GM18511 (cell line): Measurements from ENCODE around the gene SLC45A1.
"Not testable (repeated sequence)": the region's sequence is repeated elsewhere in the genome, so short reads cannot be mapped to it uniquely, and the experiment has no call there.

Experiments
- ATAC-seq: cut with Tn5 transposase; IDR thresholded peaks from one replicate; pipeline ENCODE4 v1.9.1; 2021; ENCODE audit warnings: mild to moderate bottlenecking, moderate library complexity; ENCODE audit not compliant: unreplicated experiment

Gene SLC45A1

DNA sequence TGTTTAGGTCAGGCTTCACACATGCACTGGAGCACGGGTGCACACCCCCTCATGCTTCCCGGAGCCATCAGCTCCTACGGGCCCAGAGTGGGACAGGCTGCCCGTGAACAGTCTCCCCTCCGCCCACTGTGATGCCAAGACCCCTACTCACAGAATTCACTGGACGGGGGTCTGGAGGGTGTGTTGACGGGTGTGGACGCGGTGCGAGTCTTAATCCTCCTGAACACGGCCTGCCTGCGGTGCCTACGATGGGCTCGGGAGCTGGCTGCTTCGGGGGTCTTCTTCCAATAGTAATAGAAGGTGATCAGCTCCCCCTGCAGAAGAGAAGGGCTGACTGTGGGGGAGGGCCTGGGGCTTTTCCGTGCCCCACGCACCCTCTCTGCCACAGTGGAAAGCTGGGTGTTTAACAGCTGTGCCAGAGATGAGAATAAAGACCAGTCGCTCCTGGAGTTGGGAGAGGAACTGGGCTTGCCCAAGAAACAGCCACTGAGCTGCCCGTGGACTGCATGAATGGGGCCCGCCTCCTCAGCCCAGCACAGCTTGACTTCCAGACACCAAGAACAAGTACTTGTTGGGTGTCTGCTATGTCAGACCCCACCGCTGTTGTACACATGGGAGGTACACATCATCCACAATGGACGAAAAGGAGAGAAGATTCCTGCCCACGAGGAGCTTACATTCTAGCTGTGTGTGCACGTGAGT lies 47.9 kb downstream of the SLC45A1 start:
- ATAC-seq: no peak

DNA sequence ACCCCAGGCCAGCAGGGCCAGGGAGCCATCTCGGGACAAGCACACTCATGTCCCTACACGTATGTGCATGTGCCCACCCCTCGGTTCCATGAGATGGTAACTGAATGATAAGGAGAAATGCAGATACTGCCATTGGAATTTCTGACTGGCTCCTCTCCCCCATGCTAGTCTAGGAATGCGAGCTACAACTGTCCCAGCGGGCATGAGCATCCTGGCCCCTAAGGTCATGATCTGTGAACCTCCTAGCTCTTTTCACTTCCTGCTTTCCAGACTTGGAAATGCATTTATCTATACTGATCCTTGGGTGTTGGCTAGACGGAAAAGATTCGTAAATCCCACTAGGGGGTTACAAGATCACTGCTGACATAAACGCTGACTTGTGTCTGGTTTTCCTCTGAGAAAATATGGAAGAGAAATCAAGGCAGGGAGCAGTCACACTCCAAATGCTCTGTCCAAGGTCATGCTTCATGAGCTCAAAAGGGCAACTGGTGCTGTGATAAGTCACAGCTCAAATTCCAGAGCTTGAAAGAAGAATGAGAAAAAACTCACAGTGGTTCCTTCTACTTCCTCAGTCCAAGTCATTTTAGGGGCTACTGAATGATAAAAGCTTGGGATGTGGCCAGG lies 49.8 kb downstream of the SLC45A1 start:
- ATAC-seq: no peak

DNA sequence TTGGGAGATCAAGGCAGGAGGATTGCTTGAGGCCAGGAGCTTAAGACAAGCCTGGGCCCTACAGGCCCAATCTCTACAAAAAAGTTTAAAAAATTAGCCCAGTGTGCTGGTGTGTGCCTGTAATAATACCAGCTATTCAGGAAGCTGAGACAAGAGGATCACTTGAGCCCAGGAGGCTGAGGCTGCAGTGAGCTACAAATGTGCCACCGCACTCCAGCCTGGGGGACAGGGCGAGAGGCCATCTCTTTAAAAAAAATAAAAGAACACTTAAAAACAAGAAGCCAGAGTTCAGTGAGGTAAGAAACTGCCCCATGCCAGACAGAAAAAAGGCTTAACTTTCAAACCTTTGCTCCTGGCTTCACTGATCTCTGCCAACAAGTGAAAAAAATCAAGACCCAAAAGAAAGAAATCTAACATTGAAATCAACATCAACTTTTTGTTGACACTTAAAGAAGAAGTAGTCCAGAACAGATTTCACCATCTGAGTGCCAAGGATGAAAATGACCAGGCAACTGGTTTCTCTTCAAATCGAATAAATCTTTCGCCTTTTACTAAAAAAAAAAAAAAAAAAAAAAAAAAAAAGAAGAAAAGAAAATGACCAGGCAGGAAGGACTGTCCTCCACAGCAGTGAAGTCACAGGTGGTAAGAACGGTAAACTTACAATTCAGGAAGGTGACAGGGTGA lies 51.2 kb downstream of the SLC45A1 start:
- no peak for ATAC-seq

DNA sequence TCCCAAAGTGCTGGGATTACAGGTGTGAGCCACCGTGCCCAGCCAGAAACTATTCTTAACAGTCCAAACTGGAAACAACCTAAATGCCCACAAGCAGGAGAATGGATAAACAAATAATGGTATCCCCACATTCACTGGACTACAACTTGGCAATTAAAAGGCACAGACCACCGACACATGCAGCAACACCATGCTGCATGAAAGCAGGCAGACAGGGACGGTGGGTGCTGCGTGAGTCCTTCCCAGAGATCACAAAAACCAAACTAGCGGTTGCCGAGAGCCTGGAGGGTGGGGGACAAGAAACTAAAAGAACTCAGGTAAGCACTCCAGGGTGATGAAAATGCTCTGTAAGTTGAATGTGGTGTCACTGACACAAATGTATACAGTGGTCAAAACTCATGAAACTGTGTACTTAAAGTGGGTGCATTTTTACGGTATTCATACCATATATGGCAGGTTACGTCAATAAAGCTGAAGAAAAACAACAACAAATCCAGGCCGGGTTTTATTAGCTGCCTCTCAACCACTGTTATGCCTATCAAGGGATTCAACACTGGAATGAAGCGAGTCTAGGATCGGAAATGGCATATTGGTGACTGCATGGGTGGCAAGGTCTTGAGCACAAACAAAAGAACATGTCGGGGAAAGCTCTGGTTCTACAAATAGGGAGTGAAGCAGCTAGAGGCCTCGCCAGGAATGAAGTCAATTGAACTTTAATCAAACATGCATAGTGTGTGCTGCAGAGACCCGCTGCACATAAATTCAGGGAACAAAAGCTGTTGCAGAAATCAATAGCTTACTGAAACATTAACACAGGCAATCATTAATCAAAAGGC lies 52.4 kb downstream of the SLC45A1 start:
- ATAC-seq: no peak

DNA sequence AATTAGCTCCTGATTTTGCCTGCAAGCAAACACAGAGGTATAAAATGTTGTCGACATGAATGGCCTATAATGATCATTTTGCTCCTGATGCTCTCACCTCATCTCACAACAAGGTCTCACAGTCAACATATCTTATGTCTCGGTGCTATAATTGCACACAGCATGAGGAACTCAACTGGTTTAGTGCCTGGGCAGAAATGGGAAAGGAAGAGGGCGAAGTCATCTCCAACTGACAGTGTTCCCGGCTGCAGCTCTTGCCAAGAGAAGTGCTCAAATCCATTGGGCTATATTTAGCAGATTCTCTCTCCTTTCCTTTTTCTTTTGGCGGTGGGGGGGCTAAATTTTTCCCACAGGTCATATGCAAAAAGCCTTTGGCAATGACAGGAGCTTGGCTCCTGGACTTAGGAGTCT lies 53.0 kb downstream of the SLC45A1 start:
- ATAC-seq: no peak

DNA sequence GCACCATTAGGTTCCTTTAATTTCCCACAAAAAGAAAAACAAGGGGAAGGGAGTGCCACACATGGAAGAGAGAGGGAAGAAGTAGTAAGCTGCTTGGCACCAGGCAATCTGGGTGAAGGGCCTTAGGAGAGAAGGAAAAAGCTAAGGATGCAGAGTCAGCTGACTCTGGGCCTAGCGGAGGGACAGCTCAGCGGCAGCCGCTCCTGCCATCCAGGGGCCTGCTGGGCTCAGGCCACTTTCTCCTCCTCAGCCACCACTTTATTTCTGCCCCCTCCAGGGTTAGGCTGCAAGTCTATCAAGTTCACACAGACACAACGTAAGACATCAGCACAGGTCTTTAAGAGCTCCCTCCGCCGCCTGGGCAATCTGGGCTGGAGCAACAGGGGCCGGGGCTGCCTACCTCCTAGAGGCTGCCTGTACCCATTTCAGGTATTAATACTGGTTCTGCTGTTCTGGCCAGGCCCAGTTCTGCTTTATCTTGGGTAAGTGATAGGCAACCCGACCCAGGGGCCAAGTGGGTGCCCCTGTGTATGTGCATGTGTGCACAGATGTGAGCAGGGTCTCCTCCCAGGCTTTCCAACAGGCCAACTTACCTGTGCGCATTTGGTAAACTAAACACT lies 53.6 kb downstream of the SLC45A1 start:
- no peak for ATAC-seq

DNA sequence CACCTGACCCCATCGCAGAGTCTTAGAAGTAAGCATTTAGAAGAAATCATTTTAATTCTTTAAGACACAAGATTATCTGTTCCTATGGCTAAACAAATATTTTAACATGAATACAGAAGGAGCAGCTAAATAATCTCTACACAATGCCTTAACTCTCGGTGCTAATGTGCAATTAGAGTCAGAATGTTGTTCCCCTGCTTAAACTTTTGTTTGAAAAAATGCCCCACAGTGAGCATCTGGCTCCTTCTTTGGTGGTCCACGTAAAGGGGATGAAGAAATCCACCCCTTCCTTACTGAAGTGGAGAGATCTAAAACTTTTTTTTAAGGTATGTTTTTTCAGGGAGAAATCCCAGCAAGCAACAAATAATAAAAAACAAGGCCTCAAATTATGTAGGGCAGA lies 55.2 kb downstream of the SLC45A1 start:
- ATAC-seq: no peak

DNA sequence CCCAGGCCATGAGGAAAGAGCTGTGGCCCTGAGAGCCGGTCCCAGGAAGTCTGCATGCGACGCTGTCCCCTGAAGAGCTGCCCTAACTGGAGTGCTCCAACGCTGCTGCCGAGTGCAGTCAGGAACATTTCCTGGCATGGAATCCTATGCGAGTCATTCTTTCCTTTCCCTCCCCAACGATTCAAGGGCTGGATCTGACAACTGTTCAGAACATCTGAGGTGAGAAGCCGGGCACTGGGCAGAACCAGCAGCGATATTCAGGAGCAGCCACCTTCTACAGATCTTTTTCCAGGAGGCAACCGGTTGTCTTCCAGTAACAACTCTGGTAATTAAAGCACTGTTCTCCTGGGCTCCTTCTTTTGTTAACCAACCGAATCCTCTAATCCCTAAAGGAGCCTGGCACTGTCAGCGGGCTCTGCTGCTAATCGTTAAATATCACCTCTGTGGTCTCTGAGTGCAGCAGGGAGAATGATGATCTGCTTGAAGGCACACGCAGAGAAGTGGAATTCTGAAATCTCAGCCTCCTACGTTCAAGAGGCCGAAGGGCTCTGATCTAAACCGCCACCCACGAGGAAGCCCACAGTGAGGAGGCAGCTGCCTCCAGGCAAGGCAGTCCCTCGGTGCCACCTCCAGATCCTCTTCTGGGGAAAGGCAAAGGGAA lies 55.8 kb downstream of the SLC45A1 start:
- ATAC-seq: no peak

DNA sequence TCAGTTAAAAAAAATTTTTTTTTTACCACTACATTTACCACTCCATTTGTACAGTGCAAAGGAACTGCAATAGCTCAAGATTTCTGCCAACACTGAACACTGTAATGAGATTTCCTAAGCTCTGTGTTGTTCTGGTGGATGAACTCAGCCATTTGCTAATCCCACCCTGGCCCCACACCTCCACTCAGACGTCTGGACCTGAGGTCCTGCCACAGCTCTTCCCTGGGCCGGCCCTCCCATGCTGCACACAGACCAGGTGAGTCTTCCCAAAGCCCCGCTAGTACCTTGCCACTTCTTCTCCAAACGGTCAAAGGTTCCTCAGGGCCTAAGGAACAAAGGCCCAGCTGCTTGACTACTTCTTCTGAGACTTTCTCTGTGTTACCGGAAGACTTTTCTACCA lies 56.4 kb downstream of the SLC45A1 start:
- no peak for ATAC-seq

DNA sequence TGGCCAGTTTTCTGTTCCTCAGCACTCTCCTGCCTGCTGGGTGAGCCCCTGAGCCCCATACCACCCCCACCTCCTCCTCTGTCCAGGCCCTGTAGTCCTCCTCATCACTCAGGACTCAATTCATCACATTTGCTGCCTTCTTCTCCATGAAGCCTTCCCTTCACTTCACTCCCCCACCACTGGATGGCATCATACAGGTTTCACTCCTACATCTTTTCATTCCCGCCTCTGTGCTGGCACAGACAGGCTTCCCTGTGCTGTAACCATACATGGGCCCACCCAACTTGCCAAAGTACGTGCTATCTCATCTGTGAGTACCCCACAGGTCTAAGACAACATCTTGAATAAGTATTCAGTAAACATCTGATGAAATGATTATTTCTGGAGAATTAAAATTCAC lies 56.9 kb downstream of the SLC45A1 start:
- ATAC-seq: no peak

DNA sequence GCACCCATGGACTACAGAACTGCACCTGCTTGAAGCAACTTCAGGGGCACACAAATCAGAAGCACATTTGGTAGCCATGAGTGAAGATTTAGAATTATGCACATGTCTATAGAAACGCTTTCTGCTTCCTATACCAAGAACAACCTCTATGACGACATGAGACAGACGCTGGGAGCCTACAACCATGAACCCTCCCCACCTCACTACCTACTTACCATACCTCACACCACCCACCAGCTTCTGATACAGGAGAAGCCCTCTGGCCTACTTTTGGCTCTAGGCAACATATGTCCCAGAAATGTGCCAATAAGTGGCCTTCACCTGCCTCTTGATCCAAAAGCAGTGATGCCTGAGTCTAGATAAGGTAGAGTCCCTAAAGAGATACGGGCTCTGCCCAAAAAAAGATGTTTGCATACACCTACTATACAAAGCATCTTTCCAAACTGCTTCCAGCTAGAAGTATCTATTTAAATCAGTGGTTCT lies 58.5 kb downstream of the SLC45A1 start:
- no peak for ATAC-seq

DNA sequence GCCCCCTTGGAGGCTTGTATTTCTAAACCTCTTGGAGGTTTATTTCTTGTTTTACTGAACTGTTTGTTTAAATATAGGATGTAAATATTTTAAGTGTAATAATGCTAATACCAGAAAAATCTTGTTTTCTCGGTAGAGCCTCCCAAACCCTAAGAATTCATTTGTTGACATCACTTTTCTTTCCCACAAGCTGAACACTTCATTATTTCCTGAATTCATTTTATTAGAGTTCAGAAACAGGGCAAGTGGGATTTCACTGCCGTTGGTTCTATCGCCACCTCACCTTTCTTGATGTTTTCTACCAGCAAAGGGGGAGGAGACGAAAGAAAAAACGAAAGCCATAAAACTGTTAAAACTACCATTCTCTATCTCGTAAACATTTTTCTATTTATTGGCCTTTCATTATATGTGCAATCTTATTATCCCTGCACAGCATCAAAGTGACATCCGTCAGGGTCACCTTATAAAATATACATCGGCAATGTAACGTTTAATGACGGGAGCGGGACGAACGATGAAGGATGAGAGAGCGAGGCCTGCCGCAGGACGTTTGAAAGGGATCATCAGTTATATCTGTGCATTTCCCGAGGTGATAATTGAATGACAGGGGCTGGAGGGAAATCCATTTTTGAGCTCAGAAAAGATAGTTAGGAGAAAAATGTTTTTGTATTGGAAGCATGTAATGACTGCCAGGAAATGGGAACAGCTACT lies 59.5 kb downstream of the SLC45A1 start:
- ATAC-seq: no peak

DNA sequence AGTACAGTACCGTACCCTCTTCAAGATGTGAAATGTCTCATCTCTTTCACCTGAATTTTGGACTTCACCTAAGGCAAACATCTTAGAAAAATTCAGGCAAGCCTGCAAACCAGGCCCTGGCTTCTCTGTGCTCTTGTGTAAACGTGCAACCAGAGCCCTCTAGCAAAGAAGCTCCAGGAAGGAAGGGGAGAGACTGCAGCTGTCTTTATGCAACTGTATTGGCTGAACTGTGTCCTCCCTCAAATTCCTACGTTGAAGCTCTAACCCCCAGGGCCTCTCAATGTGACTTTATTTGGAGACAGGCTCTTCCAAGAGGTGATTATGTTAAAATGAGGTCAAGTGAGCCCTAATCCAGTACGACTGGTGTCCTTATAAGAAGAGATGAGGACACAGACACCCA lies 60.3 kb downstream of the SLC45A1 start:
- ATAC-seq: no peak

DNA sequence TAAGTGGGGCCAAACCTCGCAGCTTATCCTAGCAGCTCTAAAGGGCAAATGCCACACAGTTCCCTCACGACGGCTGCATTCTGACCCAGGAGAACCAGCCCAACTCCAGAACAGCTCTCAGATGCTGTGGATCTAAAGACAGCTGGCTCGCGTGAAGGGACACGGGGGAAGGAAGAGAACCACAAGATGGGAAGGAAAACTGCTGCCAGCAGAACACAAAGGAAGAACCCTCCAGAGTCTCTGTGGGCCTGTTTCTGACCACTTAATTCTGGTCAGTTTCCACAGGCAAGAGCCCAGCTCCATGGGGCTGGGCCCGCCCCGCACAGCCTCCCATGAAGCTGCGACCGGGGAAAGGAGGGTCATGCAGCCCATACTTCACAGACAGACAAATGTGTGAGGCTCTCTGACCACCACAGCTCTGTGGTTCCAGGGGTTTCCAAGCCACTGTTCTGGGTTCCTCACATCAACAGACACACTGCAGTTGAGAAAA lies 61.1 kb downstream of the SLC45A1 start:
- ATAC-seq: no peak

DNA sequence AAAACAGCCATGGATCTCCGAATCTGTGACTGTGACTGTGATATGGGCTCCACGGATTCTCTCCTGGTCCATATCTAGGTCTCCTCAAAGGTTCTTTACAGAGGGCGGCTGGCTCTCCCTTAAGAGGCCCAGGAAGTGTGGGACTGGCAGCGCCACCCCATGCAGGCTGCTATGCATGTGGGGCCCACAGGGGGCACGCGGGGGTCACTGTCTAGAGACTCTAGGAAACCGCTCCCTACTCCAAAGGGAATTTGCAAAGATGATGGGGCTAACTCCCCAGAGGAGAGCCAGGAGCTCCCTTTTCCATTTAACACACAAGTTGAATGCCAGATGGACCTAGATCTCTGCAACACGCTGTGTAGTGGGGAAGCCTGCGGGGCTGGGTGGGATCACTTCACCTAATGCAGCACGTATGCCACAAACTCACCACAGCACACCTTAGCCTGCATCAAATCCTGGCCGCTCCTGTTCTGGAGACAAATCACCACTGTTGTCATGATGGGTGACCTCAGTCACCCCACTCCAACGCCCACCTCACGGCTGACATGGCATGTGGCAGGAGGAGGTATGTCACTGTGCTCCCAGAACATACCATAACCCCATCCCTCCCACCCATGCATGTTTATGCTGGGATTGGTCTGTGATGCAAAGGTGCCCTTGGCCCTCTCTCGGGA lies 61.7 kb downstream of the SLC45A1 start:
- no peak for ATAC-seq

DNA sequence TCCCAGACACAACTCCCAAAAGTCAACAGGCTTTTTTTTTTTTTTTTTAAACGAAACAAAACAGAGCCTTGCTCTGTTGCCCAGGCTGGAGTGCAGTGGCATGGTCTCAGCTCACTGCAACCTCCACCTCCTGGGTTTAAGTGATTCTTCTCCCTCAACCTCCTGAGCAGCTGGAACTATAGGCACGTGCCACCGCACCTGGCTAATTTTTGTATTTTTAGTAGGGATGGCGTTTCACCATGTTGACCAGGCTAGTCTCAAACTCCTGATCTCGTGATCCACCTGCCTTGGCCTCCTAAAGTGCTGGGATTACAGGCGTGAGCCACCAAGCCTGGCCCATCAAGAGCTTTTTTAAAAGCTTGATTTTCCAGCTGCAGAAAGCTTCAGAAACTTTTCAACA lies 62.4 kb downstream of the SLC45A1 start:
- not testable (repeated sequence) for ATAC-seq

DNA sequence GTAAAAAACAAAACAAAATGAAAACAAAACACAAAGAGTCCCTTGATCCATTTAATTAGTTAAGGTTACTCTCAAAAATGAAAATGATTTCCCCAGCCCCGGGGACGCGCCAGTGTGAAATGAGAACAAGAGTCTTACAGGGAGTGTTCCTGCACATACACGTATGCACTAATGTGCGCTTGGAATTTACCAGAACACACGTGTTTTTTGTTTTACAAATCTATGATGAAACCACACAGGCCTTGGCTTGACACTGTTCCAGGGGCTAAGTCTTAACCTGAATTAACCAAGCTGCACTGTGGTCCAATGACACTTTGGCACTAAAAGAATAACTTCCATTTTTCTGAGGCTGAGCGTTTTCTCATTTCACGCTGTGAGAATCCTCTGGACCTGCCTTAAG lies 63.7 kb downstream of the SLC45A1 start:
- no peak for ATAC-seq

DNA sequence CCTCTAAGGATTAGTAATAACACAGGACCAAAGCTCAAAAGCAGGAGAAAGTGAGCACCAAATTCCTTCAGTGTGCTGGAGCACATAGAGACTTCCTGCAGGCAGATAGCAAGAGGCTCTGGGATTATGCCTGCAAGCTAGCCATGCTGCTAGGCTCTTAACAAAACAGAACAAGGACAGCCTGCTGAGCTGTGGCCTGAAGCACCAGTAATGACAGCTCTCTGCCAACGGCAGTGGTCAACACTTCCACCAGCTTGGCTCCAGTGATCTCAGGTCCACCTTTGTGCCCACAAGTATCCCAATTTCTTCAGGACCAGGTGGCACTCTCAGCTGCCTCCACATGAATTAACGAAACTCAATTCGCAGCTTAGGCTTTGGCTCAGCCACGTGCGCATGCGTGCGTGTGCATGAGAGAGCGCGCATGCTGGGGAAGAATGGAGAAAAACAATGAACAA lies 64.2 kb downstream of the SLC45A1 start:
- no peak for ATAC-seq
